ENCODE measurements around the gene AFTPH. TPM values are rescaled to one million over a fixed set of nuclear protein-coding genes. Genes with fewer than 3 reads are reported as not detected.

AFTPH gene
- total RNA-seq, 1 experiment from 2014 or later: 13.5 TPM

DNA sequence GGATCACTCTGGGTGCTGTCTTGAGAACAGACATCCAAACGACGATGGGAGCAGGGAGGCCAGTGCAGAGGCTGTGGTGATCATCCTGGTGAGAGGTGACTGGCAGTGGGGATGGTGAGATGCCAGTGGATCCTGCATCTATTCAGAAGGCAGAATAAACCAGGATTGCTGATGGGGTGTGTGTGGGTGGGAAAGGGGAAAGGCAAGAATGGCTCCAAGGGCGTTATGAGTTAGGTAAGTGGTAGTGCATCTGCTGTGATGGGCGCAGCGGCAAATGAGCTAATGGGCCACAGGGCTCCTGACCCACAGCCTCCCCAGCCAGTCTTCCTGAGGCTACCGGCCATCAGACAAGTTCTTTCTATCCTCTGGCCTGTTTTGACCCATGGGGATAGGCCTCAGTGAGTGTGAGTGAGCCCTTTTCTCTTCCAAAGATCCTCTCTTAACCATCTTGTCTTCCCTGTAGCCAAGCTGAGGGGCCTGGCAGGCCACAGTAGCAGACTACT lies 100.0 kb downstream of the AFTPH start:
- Histone ChIP-seq H2BK5ac (ENCODE audit: insufficient read length, low read length) (no peak overlapping the region), H2BK15ac (ENCODE audit: low read depth, low read length) (no peak overlapping the region), H3K9ac (ENCODE audit: extremely low read depth, insufficient read length, low read length) (no peak overlapping the region), H3T11ph (ENCODE audit: low read length) (no peak overlapping the region), H3K27ac (ENCODE audit: insufficient read length, low read depth, low read length) (no peak overlapping the region), H2AFZ (ENCODE audit: low read length) (no peak overlapping the region), H3K9me3 (ENCODE audit: control insufficient read depth, low read depth, low read length) (no peaks in the 10 kb centered on the region), H3K4ac (ENCODE audit: low read depth, low read length) (no peak overlapping the region), H4K91ac (ENCODE audit: insufficient read length, low read depth, low read length) (no peak overlapping the region), H4K20me1 (ENCODE audit: control insufficient read depth, insufficient read depth, insufficient read length) (no peaks in the 10 kb centered on the region), H3K79me1 (ENCODE audit: insufficient read depth, low read depth, low read length, poor library complexity, severe bottlenecking) (no peaks in the 10 kb centered on the region), H2BK12ac (ENCODE audit: insufficient read length, low read depth, low read length) (no peak overlapping the region), H3K14ac (ENCODE audit: insufficient read depth, low read length) (no peak overlapping the region; the same call in 1 of the 2 replicates), H3K23ac (ENCODE audit: insufficient read length, low read depth, low read length) (no peak overlapping the region), H4K8ac (replicated peaks; ENCODE audit: insufficient read length, low read depth, low read length) (no peak overlapping the region), H2AK5ac (ENCODE audit: insufficient read length, low read length) (no peak overlapping the region), H3K18ac (ENCODE audit: insufficient read length, low read depth, low read length) (no peak overlapping the region), H3K4me2 (ENCODE audit: insufficient read depth, insufficient read length, low read length) (no peak overlapping the region), H2BK20ac (ENCODE audit: low read depth, low read length, poor library complexity, severe bottlenecking) (no peak overlapping the region), H3K4me1 (ENCODE audit: insufficient read depth, low read length) (peaks cover 2% of the 10 kb centered on the region; the same call in 1 of the 2 replicates), H3K27me3 (ENCODE audit: insufficient read depth, low read length) (no peaks in the 10 kb centered on the region), H4K5ac (ENCODE audit: insufficient read length, low read depth, low read length) (no peak overlapping the region), H3K56ac (ENCODE audit: insufficient read length, low read depth, low read length) (no peak overlapping the region), H3K79me2 (ENCODE audit: insufficient read depth, low read length) (no peaks in the 10 kb centered on the region), H3K23me2 (ENCODE audit: insufficient read length, low read depth, low read length, poor library complexity, severe bottlenecking) (no peaks in the 10 kb centered on the region), H2BK120ac (ENCODE audit: low read depth, low read length, poor library complexity, severe bottlenecking) (no peak overlapping the region)
- no CpG with 5 or more reads among the region's 6 CpGs for whole genome bisulfite sequencing (ENCODE audit: extremely low coverage, insufficient read length, low lambda C conversion rate)
- no peaks in the 10 kb centered on the region for H3K36me3 Mint-ChIP-seq (ENCODE audit: insufficient read depth in 1 of 3, low read depth in 3 of 3)
- peaks cover 1% of the 10 kb centered on the region; the same call in 1 of the 2 replicates for H3K27me3 Mint-ChIP-seq (ENCODE audit: low read depth)
- peaks cover 39 to 59% of the 10 kb centered on the region in 2 experiments for H3K4me1 Mint-ChIP-seq
- no peak for DNase-seq
- H3K4me3 Mint-ChIP-seq: no peak overlapping the region
- TF ChIP-seq, protein P1, sequence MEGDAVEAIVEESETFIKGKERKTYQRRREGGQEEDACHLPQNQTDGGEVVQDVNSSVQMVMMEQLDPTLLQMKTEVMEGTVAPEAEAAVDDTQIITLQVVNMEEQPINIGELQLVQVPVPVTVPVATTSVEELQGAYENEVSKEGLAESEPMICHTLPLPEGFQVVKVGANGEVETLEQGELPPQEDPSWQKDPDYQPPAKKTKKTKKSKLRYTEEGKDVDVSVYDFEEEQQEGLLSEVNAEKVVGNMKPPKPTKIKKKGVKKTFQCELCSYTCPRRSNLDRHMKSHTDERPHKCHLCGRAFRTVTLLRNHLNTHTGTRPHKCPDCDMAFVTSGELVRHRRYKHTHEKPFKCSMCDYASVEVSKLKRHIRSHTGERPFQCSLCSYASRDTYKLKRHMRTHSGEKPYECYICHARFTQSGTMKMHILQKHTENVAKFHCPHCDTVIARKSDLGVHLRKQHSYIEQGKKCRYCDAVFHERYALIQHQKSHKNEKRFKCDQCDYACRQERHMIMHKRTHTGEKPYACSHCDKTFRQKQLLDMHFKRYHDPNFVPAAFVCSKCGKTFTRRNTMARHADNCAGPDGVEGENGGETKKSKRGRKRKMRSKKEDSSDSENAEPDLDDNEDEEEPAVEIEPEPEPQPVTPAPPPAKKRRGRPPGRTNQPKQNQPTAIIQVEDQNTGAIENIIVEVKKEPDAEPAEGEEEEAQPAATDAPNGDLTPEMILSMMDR (conservative IDR thresholded peaks at IDR 0.05): no peak
- H3K9me3 Mint-ChIP-seq: no peaks in the 10 kb centered on the region
- no peak overlapping the region for H3K27ac Mint-ChIP-seq

Measured in H9 (cell line).